Pulmonary artery endothelial cell (primary cell): ENCODE measurements around the gene QKI. TPM values are rescaled to one million over a fixed set of nuclear protein-coding genes. Genes with fewer than 3 reads are reported as not detected.
A peak's percentile ranks its signal among the peaks of the same experiment; 100 is the strongest.
"Not testable (repeated sequence)": the region's sequence is repeated elsewhere in the genome, so short reads cannot be mapped to it uniquely, and the experiment has no call there.

Source experiments
- DNase-seq: peaks from one replicate; pipeline ENCODE4 v3.0.0-alpha.2; 2011; ENCODE audit warnings: low read depth, low spot score
- total RNA-seq: library from RNA; depleted of rRNA; stranded (reverse); fragments of >200 nt; gene quantifications from 2 replicates; pipeline ENCODE4 v1.2.3, GENCODE V29; 2014

The QKI gene
- total RNA-seq, 1 donor from 2014 or later: 195 TPM

DNA sequence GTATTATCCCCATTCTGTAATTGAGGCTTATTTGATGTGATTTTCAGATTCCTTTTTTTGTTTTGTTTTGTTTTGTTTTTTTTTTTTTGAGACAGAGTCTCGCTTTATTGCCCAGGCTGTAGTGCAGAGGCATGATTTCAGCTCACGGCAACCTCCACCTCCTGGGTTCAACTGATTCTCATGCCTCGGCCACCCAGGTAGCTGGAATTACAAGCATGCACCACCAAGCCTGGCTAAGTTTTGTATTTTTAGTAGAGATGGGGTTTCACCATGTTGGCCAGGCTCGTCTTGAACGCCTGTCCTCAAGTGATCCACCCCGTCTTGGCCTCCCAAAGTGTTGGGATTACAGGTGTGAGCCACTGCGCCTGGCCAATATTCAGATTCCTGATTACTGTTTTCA, 62.4 kb downstream of the QKI start:
- not testable (repeated sequence) for DNase-seq

DNA sequence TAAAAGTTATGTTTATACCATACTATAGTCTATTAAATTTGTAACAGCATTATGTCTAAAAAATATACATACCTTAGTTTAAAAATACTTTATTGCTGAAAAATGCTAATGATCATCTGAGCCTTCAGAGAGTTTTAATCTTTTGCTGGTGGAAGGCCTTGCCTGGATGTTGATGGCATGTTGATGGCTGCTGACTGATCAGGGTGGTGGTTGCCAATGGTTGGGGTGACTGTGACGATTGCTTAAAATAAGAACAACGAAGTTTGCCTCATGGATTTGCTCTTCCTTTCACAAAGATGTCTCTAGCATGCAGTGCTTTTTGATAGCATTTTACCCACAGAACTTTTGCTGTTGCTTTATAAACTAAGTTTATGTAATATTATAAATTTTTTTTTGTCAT, 68.6 kb downstream of the QKI start:
- DNase-seq: no peak

DNA sequence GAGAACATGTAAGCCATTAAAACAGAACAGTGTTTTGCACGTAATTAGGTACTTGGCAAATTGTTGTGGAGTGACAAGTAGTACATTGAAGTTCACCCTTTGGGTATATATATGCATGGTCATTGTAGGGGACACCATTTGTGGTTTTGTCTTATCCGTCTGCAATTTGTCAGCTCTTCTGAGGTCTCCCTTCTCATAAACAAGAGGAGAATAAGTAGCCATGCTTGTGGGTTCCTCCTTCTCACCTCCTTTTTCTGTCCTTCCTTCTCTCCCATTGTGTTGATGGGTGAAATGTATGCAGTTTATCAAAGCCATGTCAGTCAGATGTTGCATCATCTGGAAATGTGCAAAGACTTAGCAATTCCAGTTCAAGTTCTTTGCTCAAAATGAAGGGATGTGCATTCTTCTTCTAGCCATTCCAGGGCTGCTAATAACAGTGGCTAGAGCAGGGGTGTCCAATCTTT, 70.9 kb downstream of the QKI start:
- DNase-seq: no peak

DNA sequence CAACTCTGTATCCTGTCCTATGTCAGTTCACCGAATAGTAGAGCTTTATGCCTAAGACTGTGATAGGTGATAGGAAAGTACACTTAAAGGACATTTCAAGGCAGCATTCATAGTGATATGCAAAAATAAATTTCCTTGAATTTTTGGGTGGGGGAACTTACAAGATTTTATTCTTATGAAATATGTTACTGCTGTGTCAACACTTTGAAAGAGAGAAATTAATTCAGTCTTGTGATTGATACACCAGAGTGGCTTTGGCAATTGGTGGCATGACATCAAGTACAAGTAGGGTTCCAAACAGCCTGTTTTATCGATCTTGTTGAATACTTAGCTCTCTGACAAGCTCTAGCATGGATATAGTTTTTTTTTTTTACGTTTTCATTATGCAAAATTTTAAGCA, 72.3 kb downstream of the QKI start:
- DNase-seq: no peak

DNA sequence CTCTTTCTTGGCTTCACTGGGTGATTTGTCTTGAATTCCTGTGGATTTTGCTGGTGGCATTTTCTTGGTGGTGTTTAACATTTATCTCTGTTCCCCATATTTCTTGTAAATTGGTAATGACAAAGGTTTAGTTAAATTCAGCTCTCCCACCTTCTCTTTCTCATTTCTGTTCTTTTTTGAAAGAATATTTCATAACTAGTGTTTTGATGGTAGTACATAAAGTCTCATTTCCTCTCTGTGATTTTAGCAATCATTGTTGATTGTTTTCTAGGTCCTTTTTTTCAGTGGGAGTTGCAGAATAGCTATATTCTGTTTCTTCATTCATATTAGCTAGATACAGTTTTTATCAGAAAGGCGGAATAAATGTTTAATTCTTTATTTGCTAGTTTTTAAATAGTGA, 73.1 kb downstream of the QKI start:
- DNase-seq: no peak

DNA sequence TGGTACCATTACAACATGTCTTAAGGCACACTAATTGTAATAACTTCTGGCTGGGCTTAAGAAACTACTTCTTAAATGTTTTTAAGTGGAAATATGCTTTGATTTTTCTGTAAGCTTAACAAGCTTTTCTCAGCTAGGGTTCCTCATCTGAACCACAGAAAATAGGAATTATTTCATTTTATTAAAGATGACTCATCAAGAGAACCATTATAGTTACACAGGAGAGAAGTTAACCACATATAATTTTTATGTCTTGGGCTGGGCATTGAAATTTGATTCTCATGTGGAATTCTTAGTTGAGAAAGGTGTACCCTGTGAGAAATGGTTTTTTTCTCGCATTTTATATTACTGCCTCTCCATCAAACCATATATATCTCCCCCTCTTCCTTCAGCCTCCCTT, 75.1 kb downstream of the QKI start:
- DNase-seq: no peak

DNA sequence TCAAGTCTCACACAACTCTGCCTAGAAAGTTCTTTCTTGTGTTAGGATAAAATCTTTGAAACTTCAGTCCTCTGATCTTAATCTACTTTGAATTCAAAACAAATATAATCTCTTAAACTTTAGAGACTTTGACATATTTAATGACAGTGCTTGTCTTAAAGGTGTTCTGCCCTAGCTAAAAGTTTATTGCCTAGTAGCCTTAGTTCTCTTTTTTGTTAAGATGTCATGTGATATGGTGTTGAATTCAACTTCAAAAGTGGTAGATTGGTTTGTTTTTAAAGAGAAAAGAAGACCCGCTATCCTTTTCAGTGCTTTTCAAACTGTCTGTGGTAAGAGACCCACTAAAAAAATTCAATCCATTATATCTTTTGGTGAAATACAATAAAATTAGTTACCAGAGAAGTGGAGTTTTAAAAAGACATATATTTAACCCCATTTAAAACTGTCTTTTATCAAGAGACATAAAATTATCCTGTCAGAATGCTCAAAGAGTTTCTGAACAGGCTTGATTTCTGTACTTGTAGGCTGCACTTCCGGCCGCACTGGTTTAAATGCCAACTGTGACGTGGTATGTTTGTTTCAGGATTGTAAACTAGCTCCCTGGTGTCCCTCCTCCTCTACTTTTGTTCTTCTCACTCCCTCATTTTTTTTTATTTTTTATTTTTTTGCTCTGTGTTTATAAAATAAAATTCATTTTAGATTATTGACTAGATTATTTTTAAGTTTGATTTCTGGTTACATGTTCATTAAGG, 76.5 kb downstream of the QKI start:
- DNase-seq: peak; percentile 51

DNA sequence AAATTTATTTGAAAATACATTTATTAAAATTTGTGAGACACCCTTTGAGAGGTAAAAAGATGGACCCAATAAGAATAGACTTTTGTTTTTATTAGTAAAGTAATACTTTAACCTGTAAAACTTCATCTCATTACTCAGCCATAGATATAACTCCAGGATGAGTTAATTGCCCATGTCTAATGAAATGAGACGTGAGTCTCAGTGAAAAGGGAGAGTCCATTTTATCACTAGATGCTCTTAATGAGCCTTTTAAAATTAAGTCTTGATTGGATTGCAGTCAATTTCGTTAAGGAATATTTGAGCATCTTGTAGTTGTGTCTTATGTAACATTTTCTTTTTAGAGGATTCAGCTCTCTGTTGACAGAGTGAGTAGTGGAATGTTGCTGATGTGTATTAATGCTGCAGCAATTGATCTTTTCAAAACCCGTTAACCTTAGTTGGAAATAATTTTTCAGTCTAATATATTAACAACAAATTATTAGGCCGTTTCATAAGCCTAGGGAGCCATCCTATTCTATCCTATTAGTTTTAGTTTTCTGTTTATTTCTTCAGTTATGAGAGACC, 77.3 kb downstream of the QKI start:
- DNase-seq: no peak

DNA sequence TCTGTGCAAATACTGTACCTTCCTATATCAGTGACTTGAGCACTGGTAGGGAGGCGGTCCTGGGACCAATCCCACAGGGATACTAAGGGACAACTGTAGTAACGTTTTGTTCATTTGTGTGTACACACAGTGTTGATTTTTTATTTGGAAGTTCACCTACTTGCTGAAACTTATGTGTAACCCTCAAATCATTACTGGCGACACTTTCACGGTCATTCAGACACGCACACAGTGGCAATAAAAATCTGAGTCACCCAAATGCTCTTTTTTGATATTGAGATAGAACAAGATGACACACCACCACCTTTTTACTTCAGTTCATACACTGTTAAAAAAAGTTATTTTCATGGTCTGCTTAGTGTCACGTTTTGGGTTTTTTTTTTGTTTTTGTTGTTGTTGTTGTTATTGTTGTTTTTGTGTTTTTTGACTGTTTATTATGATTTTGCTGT, 79.8 kb downstream of the QKI start:
- no peak for DNase-seq

DNA sequence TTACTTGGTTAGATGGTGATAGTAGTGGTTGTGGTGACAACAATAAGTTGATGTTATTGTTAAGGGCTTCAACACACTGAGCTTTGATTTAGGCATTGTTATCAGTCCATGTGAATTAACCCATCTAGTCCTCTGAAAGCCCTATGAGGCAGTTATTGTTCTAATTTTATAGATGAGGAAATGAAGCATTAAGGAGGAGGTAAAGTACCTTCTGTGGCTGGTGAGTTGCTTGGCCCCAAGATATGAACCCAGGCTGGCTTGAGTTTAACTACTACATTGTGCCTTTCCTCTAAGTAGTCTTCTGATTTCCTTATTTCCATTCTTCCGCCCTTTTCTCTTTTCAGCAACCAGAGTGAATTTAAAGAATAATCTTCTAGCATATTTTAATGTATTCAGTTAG, 81.7 kb downstream of the QKI start:
- DNase-seq: no peak

DNA sequence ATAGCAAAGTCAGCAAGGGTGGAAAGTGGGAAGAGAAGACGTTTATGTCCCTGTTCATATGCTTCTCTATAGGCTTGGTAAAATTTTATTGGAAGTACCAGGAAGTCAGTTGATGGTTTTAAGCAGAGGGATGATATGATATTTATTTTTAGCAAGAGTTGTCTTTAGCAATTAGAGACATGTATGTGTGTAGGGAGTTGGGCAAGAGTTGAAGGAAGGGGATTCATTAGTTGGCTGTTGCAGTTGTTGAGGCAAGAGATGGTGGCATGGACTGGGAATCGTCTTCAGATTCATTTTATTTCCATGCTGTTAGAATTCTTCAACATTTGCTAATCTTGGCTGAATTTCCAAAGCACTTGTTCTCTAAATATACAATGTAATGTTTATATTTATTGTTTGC, 85.6 kb downstream of the QKI start:
- DNase-seq: no peak

DNA sequence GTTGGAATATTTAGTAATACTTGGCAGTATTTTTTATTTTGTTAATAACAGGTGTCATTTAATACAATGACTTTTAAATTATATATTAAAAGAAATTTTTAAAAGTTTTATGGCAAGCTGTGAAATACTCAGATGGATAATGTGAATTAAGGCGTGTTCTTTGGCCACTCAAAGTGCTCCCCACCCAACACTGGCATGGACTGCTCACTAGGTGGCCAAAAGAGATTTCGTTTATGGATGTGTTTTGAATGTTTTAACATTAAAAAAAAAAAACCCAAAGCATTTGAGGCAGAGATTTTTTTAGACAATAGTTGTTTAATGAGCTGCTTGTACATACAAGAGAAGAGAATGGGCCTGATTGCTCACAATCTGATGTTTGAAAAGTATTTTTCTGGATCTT, 86.5 kb downstream of the QKI start:
- no peak for DNase-seq

DNA sequence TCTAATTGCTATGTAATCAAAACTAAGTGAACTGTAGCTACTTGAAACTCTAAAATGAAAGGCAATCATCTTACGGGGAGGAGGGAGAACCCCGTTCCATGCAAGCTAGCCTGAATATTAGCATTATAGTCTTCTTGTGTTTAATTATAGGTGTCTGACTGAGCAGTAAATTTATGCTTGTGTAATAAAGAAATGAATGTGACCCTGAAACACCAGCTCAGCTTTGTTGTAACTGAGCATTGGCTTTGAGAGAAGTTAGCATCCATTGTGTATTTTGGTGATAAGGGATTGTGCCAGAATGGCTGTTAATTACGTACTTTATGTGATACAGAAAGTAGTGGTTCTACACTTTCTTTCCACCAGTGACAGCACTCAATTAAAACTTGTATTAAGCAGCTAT, 86.9 kb downstream of the QKI start:
- no peak for DNase-seq

DNA sequence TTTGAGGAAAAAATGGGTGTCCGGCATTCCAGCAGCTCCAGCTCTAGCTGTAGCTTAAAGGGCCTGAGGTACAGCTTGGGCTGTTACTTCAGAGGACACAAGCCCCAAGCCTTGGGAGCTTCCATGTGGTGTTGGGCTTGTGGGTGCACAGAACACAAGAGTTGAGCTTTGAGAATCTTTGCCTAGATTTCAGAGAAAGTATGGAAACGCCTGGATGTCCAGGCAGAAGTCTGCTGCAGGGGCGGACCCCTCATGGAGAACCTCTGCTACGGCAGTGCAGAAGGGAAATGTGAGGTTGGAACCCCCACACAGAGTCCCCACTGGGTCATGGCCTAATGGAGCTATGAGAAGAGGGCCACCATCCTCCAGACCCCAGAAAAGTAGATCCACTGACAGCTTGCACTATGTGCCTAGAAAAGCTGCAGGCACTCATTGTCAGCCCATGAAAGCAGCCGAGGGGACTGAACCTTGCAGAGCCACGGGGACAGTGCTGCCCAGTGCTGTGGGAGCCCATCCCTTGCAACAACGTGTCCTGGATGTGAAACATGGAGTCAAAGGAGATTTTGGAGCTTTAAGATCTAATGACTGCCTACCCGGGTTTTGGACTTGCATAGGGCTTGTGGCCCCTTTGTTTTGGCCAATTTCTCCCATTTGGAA, 90.6 kb downstream of the QKI start:
- no peak for DNase-seq

DNA sequence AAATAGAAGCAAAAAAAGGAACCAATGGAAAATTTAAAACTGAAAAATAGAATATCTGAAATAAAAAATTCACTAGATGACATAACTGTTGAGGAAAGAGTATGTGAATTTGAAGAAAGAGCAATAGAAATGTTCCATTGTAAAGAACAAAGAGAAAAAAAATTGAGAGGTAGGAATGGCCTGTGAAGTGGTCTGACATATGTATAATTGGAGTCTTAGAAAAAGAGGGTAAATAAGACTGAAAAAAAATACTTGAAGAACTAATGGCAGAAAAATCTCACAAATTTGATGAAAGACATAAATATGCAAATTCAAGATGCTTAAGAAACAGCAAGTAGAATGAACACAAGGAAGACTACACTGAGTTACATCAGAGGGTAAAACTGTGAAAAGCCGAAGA, 93.4 kb downstream of the QKI start:
- no peak for DNase-seq

DNA sequence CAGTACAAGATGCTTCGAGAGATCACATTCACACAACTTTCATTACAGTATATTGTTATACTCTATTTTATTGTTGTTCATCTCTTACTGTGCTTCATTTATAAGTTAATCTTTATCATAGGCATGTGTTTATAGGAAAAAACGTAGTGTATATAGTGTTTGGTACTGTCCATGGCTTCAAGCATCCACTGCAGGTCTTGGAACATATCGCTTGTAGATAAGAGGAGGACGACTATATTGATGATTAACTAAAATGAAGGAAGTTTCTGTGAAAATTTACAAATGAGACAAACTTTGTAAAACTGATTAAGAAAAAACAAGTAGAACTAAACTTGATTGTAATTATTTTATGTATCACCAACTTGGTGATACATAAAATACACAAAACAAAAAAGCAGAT, 98.5 kb downstream of the QKI start:
- no peak for DNase-seq

DNA sequence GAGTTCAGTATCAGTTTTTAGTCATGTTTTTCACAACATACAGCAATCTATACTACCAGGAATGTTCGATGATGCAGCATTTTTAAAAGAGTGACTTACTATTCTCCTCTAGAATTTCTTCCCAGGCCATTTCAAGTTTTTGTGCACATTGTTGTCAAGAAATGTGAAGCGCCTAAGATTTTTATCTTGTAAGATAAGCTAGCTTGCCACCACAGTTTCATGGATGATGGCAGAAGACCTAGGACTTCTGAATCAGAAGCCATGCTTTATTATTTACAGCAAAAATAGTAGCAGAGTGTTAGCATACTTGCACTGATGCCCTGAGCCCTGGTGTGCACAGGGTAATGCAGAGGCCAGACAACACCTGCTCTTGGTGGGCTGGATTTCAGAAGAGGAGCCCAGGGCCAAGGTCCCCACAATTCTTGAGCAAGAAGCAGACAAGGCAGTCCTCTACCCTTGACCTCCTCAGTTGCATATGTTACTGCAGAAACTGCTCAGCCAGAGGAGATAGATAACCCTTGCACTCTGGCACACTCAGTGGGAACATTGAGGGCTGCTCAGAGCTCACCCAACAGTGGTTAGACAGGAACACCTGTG, 99.2 kb downstream of the QKI start:
- DNase-seq: no peak

DNA sequence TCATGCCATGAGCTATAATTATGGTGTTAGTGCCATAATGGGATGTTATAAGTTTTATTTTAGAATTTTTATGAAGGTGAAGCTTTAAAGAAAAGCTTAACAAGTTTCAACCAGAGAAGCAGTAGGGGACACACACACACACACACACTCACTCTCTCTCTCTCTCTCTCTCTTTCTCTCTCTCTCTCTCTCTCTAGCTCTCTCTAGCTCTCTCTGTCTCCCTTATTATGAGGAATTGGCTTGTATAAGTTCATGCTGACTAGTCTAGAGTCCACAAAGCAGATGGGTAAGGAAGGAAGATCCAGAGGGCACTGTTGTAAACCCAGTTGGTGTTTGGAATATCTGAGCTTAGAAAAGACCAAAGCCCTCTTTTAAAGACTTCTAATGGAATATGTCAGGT, 102.4 kb downstream of the QKI start:
- DNase-seq: no peak

DNA sequence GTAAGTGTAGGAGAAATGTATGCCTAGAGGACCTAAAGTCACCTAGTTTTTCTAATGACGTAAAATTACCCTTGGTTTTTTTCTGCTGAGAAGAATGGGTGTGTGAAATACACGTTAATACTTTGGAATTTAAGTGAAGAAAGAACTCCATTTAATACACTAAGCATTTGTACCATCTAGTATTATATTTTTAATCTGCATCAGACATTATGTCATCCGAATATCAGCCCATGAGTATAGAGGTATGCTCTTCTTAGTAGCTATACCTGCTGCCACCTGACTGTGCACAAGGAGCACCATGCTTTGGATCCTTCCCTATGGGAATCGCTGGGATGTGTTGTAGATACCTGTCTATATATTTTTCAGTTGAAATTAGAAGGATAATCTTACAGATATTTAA, 106.4 kb downstream of the QKI start:
- DNase-seq: no peak

DNA sequence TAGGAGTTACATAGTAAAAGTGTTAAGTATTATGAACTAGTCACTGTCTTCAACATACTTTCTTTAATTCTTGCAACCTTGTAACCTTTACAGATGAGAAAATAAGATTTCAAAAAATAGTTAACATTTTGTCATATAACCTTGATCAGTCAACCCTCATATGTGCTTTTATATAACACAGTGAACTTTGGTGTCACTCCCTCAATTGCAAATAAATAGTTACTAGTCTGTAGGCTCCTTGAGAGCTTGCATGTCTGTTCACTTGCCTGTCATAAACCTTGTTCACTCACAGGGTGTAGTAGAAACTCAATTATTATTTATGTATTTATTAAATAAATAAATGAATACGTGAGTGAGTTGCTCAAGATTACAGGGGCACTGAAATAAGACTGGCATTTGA, 107.5 kb downstream of the QKI start:
- DNase-seq: no peak

DNA sequence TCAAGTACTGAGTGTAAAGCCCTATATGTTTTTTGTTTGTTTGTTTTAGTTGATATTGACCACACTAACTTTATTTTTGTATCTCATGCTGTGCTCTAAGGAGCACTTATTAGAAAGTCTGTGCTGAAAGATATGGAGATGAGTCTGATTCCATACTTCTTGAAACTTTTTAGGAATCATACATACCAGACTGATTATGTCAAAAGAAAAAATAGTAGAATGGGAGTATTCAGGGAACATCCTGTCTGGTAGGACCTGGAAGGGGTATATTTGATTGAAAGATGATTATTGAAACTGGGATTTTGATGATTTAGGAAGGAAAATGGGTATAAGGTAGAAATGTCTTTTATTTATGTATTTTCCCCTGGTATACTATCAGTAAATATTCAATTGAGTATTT, 111.4 kb downstream of the QKI start:
- no peak for DNase-seq

DNA sequence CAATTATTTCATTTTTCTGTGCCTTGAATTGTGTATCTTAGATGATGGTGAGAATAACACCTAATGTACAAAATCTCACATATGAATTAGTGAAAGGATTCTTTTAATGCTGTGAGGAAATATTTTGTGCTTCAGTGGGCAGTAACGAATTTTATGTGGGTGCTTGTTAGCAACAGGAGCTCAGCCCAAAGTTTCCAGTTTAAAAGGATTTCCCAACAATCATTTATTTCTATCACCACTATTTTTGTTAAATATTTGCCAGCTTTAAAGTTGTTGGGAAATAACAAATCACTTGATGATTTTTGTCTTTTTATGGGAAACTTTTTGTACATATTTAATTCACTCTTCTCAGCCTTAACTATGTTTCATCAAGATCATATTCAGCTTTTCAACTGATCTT, 111.8 kb downstream of the QKI start:
- DNase-seq: no peak

DNA sequence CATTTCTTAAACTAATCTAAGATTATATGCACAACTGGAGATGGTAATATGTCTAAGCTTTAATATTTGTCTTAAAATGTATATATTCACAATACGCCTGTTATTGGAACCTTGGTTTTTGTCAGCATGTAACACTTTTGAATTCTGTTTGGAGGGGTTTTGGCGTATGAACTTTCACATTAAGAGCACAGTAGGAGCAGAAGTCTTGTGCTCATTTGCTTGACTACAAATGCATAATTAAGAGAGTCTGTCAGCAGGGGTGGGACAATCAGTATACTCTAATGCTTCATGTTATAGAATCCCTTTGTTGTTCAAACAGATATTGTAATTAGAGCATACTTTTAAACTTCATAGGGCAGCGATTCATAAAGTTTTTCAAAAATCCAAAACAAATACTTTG, 112.8 kb downstream of the QKI start:
- no peak for DNase-seq
